Muscle of leg (tissue), 11 donors: Measurements from ENCODE around the gene FOXR1. TPM values are rescaled to one million over a fixed set of nuclear protein-coding genes. Genes with fewer than 3 reads are reported as not detected.

Experiments
- DNase-seq: peaks from one replicate; pipeline ENCODE4 v3.0.0; 2013
- H3K27ac ChIP-seq: one replicate; pipeline ENCODE4 v1.5.1; 2013; ENCODE audit warnings: mild to moderate bottlenecking, low read length, control low read depth
- H3K27me3 ChIP-seq: one replicate; pipeline ENCODE4 v1.6.1; 2013; ENCODE audit warnings: low read length; ENCODE audit not compliant: control insufficient read depth, insufficient read depth
- H3K36me3 ChIP-seq: one replicate; pipeline ENCODE4 v1.6.1; 2013; ENCODE audit warnings: low read length; ENCODE audit not compliant: control insufficient read depth, insufficient read depth
- H3K4me1 ChIP-seq: one replicate; pipeline ENCODE4 v1.6.1; 2013; ENCODE audit warnings: low read length; ENCODE audit not compliant: control insufficient read depth, insufficient read depth
- H3K4me3 ChIP-seq: one replicate; pipeline ENCODE4 v1.5.1; 2013; ENCODE audit warnings: low read length, control low read depth
- H3K9me3 ChIP-seq: replicated peaks from 2 replicates; pipeline ENCODE4 v1.6.1; 2013; ENCODE audit warnings: low read depth, low read length; ENCODE audit not compliant: control insufficient read depth
- WGBS: methylation state at CpG from one replicate; pipeline ENCODE4 v1.1.5; 2013; ENCODE audit warnings: missing lambda C conversion rate; ENCODE audit not compliant: insufficient coverage; 5-methylcytosine and 5-hydroxymethylcytosine counted together
- polyA plus RNA-seq, 8 donors: library from polyadenylated mRNA; unstranded; fragments of 120-200 nt; gene quantifications; one replicate each; pipeline versions ENCODE4 v1.2.1 to v1.2.3, GENCODE V29; 2013; ENCODE audit warnings: inconsistent platforms in 1 of 8, low replicate concordance in 1 of 8; ENCODE audit not compliant: insufficient read length in 8 of 8, insufficient read depth in 1 of 8
- total RNA-seq: library from RNA; stranded (reverse); fragments of 120-200 nt; gene quantifications from one replicate; pipeline ENCODE4 v1.2.4, GENCODE V29; 2013

The FOXR1 gene
- total and polyA plus RNA-seq, 9 donors, result not detected

DNA sequence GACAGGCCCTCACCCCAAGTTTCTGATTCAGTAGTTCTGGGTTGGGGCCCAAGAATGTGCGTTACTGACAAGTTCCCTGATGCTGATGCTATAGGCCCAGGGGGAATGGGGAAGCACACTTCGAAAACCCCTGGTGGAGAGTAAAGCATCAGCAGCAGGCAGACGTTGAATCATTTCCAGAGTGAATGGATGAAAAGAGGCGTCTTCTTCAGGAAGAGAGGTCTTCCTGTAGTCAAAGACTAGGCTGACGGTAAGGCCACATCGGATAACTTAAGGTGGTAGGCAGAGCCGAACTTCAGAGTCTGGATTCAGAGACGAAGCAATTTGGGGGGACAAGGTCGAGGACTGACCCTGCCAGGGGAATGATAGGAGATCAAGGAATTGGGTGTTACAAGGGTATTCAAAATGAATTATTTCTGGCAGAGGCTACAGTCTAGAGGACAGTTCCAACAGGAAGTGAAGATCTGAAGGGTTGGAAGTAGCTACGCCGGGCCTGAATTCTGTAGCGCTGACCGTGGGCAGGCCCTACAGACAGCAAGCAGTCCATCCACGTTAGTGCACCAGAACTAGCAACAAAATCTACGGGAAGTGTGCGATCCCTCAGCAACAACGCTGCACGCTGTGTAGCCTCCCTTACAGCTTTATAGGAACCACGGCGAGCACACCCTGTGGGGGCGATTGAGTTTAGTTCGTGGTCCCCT is 25.5 kb downstream of the FOXR1 start:
- Histone ChIP-seq H3K27ac (peak overlapping the region; percentile 65), H3K4me1 (peaks cover 17% of the 10 kb centered on the region), H3K36me3 (peaks cover 15% of the 10 kb centered on the region), H3K4me3 (peak overlapping the region; percentile 79), H3K27me3 (no peaks in the 10 kb centered on the region), H3K9me3 (no peaks in the 10 kb centered on the region)
- peak; percentile 37 for DNase-seq
- 13% methylated on average over 19 of the region's 22 CpGs for WGBS

DNA sequence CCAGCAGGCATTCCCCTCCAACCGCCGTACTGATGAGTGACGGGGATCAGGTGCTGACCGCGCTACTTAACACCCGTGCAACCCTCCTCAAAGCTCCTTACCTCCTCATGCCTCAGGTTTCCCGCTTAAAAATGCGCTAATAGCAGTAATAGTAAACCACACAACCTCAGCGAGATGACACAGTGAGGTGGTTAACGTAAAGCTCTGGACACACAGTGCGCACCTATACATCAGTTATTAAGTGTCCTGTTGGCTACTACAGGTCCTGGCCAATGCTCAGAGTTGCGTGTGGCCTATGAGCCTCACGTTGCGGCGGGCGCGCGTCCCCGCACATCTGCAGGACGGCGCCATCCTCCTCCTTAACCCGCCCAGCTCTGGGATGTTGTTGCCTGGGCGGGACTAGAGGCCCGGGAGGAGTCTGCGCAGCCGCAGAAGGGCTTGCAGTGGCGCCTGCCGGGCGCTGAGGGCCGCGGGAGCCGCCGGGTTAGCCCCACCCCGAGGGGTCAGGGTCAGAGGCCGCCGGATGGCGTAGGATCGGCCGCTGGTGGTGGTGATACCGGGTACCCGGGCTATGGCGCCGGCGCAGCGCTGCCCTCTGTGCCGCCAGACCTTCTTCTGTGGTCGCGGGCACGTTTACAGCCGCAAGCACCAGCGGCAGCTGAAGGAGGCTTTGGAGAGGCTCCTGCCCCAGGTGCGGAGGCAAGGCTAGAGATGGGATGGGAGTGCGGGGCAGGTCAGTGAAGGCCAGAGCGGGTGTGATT is 26.2 kb downstream of the FOXR1 start, which contains the start of gene CENATAC:
Gene CENATAC (plus strand): TSS at position 512 of the 761 bp plus-strand sequence. CDS start 60 bp downstream, at position 572.
- WGBS, result under 1% methylated on average over 46 of the region's 54 CpGs
- H3K27me3 ChIP-seq, result no peaks in the 10 kb centered on the region
- DNase-seq, result peak; percentile 96
- H3K4me1 ChIP-seq, result peaks cover 17% of the 10 kb centered on the region
- peaks cover 21% of the 10 kb centered on the region for H3K36me3 ChIP-seq
- H3K4me3 ChIP-seq, result peak within 1 kb of the TSS; percentile 79
- no peaks in the 10 kb centered on the region for H3K9me3 ChIP-seq
- peak within 1 kb of the TSS; percentile 65 for H3K27ac ChIP-seq

GRCh38 chr11:118998388-118998717 is 26.8 kb downstream of the FOXR1 start:
- Histone ChIP-seq H3K4me1 (peaks cover 17% of the 10 kb centered on the region), H3K27me3 (no peaks in the 10 kb centered on the region), H3K27ac (peak overlapping the region; percentile 37), H3K9me3 (no peaks in the 10 kb centered on the region), H3K4me3 (peak overlapping the region; percentile 79), H3K36me3 (peaks cover 26% of the 10 kb centered on the region)
- DNase-seq, result no peak
- 5% methylated on average over 15 of the region's 19 CpGs for WGBS

DNA sequence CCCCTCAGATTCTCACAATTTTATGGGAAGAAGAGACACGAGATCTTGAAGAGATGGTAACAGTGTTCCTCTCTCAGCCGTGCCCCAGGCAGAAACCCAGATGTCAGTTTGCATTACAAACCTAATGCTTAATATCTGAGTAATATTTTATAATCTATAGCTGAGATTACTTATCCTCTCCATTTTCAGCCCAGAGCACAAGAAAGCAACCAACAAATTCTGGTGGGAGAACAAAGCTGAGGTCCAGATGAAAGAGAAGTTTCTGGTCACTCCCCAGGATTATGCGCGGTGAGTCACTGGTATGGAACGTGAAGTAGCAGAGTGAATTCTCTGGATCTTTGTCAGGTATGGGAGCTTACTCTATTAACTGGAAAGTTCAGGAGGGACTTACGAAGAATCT is 27.3 kb downstream of the FOXR1 start:
- H3K27me3 ChIP-seq, result no peaks in the 10 kb centered on the region
- peaks cover 28% of the 10 kb centered on the region for H3K36me3 ChIP-seq
- WGBS, result 77% methylated on average over 3 of the region's 6 CpGs
- DNase-seq, result no peak
- no peak overlapping the region for H3K27ac ChIP-seq
- no peaks in the 10 kb centered on the region for H3K9me3 ChIP-seq
- peaks cover 17% of the 10 kb centered on the region for H3K4me1 ChIP-seq
- peak overlapping the region; percentile 79 for H3K4me3 ChIP-seq

DNA sequence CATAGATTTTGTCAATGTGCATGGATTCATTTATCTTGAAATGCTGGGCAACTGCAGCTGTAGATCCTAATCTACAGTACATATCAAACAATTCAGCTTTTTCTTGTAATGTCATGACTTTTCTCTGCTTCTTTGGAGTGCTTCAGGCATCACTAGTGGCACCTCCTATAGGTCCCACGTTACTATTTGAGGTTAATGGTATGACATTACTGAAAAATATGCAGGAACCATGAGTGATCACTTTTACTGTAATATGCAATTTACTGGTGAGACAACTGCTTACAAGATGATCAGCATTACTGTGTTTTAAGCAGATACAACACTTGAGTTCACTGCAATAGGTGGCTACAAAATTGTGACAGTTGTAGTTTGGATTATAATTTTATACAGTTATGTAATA is 29.3 kb downstream of the FOXR1 start:
- H3K27me3 ChIP-seq, result no peaks in the 10 kb centered on the region
- DNase-seq, result no peak
- H3K36me3 ChIP-seq, result peaks cover 32% of the 10 kb centered on the region
- WGBS, result no CpG with 5 or more reads among the region's 1 CpG
- no peaks in the 10 kb centered on the region for H3K9me3 ChIP-seq
- no peak overlapping the region for H3K27ac ChIP-seq
- peaks cover 17% of the 10 kb centered on the region for H3K4me1 ChIP-seq
- H3K4me3 ChIP-seq, result no peak overlapping the region

- no CpG with 5 or more reads among the region's 4 CpGs for WGBS
- Histone ChIP-seq H3K27ac (no peak overlapping the region), H3K27me3 (no peaks in the 10 kb centered on the region), H3K4me3 (no peak overlapping the region), H3K4me1 (no peaks in the 10 kb centered on the region), H3K36me3 (peaks cover 55% of the 10 kb centered on the region), H3K9me3 (no peaks in the 10 kb centered on the region)
- no peak for DNase-seq
Measured at GRCh38 chr11:119006656-119007055, 35.1 kb downstream of the FOXR1 start.

GRCh38 chr11:119011476-119012053 is 40.0 kb downstream of the FOXR1 start:
- no peaks in the 10 kb centered on the region for H3K27me3 ChIP-seq
- 67% methylated on average over 2 of the region's 6 CpGs for WGBS
- H3K9me3 ChIP-seq, result no peaks in the 10 kb centered on the region
- no peak overlapping the region for H3K4me3 ChIP-seq
- no peak for DNase-seq
- H3K27ac ChIP-seq, result no peak overlapping the region
- H3K4me1 ChIP-seq, result peaks cover 5% of the 10 kb centered on the region
- peaks cover 76% of the 10 kb centered on the region for H3K36me3 ChIP-seq

- Histone ChIP-seq H3K27ac (no peak overlapping the region), H3K4me3 (no peak overlapping the region), H3K9me3 (no peaks in the 10 kb centered on the region), H3K36me3 (peaks cover 68% of the 10 kb centered on the region), H3K27me3 (no peaks in the 10 kb centered on the region), H3K4me1 (peaks cover 12% of the 10 kb centered on the region)
- DNase-seq, result no peak
- WGBS, result no CpG with 5 or more reads among the region's 3 CpGs
Measured at GRCh38 chr11:119012629-119013170, 41.1 kb downstream of the FOXR1 start.

DNA sequence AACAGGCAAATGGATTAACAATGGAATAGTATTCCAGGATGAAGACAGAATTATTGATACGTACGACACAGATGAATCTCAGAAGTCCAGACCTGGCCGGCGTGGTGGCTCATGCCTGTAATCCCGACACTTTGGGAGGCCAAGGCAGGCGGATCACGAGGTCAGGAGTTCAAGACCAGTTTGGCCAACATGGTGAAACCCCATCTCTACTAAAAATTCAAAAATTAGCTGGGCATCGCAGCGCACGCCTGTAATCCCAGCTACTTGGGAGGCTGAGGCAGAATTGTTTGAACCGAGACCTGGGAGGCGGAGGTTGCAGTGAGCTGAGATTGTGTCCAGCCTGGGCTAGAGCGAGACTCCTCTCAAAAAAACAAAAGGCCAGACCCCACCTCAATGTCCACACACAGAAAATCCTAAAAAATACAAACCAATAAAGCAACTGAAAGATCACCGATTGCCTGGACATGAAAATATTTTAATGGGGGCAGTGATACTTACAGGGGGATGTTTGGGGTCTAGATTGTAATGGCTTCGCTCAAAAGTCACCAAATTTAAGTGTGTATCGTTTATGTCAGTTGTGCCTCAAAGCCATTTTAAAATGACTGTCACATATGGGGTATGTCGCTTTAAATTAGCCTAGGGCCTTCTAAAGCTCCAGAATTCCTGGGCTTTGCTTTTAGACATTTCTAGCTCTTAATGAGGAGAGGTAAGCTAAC is 42.8 kb downstream of the FOXR1 start:
- no peaks in the 10 kb centered on the region for H3K27me3 ChIP-seq
- H3K9me3 ChIP-seq, result no peaks in the 10 kb centered on the region
- peaks cover 12% of the 10 kb centered on the region for H3K4me1 ChIP-seq
- peaks cover 64% of the 10 kb centered on the region for H3K36me3 ChIP-seq
- H3K27ac ChIP-seq, result no peak overlapping the region
- H3K4me3 ChIP-seq, result no peak overlapping the region
- DNase-seq, result no peak
- 90% methylated on average over 12 of the region's 17 CpGs for WGBS
